GM19023 (cell line): ENCODE data around the gene MEDAG.
A peak's percentile ranks its signal among the peaks of the same experiment; 100 is the strongest.

ENCODE experiments used
- ATAC-seq: cut with Tn5 transposase; IDR thresholded peaks from one replicate; pipeline ENCODE4 v1.9.1; 2021; ENCODE audit warnings: mild to moderate bottlenecking, moderate library complexity; ENCODE audit not compliant: unreplicated experiment

The MEDAG gene

DNA sequence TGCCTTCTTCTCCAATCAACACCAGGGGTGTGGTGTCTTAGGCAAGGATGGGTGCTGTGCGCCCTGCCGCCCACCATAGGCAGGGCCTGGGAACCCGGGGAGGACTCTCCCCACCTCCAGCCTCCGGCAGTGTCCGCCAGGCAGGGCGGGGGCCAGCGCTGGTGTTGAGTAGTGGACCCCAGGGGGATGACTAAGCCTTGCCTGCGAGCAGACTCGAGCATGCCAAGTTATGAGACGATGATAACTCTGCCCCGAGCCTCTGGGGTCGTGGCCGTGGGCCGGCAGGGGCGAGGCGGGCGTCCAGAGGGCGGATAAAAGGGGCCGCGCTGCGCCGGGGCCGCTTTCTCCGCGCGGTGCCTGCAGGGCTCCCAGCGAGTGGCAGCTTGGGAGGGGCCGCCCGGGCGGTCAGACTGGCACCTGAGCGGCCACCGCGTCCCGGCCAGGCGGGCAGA is at the start of gene MEDAG:
Gene MEDAG (plus strand): TSS at position 340 of the 452 bp plus-strand sequence. CDS start 245 bp downstream, outside the sequence.
- ATAC-seq: no peak

DNA sequence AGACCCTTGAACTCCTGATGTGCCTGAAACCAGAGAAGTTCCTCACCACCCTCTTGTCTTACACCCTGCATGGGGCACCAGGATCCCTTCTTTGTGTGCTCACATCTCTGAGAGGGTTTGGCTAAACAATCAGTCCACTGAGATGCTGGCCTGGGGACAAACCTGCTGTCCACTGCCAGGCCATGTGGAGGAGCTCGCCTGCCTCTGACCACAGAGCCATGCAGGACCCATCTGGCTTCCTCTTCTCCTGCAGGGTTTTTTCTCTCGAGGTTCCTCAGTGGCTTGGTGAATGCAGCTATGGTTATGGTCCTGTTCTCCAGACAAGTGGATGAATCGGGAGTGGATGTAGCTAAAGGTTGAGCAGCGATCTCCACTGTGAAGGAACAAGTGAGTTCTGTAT is 49.1 kb upstream of the MEDAG start:
- no peak for ATAC-seq

DNA sequence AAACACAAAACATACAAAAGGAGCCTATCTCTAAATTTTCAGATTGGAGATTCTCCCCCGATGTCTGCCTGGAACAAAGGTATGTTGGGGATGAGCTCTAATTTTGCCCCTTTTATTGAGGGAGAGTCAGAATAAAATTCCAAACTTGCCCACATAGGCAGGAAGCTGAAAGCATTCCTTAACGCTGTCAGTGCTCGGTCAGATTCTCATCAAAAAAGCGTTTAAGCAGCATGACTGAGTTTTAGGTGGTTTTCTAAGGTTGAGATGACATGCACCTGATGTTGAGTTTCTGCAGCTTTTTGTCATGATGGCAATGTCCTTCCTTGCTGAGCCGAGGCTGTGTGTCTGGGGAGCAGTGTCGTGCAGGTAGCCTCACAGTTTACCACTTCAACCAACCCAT is 48.4 kb upstream of the MEDAG start:
- ATAC-seq: no peak

DNA sequence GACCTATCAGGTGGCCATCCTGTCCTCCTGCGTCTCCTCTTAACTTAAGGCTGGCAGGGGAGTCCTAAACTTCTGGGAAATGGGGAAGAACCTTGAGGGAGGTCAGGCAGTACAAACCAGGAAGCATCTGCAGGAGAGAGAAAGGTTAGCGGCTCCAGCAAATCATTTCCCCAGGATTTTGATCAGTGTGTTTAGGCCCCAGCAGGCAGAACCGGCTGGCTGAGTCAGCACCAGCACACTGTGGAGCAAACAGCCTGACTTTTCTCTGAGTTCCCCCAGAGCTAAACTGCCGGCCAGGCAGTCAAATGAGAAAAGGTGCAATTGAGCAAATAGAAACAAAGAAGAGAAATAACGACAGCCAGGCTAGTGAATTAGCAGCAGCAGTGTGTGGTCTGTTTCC is 46.7 kb upstream of the MEDAG start:
- no peak for ATAC-seq

DNA sequence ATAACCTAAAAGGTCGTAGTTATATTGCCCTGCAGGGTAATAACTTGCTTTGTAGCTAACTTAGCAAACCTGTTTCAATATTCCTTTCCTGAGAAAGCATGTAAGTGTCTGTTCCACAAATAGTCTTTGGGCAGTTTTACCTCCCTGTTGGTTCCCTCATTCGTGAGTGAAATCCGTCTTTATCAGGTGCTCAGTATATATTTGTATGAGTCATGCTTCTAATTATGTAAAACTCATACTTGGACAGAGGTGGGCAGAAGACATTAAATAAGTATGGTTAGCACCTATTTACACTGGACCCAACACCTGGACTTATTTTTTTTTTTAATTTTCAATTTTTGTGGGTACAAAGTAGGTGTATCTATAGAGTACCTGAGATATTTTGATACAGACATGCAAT is 44.9 kb upstream of the MEDAG start:
- ATAC-seq: no peak

DNA sequence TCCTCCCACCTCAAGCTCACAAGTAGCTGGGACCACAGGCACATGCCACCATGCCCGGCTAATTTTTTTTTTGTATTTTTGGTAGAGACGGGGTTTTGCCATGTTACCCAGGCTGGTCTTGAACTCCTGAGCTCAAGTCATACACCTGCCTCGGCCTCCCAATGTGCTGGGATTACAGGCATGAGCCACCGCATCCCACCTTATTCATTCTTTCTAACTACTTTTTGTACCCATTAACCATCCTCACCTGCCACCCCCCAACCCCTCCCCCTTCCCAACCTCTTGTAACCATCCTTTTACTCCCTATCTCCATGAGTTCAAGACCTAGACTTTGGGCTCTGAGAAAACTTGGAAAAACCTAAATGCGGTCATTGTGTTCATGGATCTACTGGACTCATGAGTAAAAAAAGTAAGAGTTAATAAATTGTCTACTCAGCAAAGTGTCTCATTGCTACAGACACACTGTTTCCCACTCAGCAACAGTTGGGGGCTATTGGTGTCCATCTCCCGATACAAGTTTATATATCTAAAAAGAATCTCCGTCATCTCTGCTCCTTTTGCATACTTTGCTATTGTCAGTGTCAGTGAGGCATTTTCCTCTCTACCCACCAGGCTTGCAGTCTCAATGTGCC is 44.1 kb upstream of the MEDAG start:
- no peak for ATAC-seq

DNA sequence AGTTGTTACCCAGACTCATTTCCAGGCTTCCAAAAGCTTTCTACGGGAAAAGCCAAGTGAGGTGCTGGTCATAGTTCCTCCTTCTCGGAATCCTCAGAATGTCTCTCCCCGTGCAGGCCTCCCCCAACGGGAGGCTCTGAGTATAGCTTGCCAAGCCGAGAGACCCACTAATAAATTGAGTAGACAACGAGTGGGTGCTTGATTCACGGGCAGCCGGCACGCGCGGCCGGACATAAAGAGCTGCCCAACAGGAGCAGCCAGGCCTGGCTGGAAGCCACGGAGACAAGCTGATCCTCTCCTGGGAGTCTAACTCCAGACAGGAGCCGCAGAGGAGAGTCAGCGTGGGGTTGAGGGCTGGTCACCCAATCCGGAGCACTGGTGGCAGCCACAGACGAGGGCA is 43.4 kb upstream of the MEDAG start:
- ATAC-seq: no peak

DNA sequence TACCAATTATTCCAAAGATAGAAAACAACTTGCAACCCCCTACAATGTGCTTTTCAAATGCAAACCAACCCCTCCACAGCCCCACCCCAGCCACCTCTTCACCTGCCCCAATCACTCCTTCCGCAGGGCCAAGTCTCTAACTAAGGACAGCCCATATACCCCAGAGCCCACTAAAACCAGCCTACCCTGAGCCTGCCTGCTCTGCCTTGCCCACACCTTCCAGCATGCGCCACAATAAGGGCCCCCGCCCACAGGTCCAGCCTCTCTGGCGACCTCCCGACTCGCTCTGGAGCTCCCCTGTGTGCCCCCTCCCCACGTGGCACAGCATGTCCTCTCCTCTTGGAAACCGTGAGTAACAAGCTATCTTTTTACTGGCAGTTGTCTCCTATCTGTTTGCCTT is 42.8 kb upstream of the MEDAG start:
- no peak for ATAC-seq

DNA sequence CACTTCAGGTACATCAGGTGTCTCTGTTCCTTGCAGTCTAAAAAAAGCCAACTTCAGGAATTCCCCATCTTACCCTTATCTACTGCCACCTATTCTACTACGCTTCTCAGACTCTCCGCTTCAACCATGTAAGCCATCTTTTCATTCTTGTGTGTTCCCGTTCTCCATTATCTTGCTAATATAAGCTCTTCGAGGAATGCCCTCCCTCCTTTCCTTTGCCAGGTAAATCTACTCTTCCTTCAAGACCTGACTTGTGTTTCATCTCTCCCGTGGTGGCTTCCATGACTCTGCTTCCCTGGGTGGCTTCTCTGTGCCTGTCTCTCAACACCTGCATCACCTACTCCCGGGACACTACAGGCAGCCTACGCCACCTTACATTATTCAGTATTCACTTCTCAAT is 42.3 kb upstream of the MEDAG start:
- no peak for ATAC-seq

DNA sequence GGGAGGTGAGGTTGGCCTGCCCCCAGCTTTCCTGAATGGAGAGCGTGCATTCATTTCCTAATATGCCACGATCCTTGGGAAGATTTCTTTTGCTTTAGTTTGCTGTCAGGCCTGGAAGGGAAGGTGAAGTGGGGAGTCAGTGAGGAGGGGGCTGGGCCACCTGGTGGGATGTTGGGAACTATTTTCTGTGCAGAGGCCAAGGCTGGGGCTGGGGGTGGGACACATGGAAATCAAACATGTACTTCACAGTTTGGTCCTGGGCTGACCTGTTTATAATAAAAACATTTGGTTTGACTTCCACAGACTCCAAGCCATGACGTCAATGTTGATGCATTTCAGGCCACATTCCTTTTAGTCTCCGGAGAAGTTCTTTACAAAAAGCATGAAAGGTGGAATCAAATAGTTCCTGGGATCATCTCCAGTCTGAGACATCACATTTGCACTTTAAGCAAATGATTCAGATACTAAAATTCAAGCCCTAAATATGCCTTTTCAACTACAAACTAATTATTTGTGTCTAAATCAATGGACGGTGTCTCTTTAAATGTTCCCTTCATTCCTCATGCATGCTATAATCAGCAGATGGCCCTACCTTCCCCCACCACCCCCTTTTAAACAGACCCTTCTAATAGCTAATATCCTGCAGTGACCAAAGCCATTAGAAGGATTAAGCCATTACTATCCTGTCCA is 41.5 kb upstream of the MEDAG start:
- no peak for ATAC-seq

DNA sequence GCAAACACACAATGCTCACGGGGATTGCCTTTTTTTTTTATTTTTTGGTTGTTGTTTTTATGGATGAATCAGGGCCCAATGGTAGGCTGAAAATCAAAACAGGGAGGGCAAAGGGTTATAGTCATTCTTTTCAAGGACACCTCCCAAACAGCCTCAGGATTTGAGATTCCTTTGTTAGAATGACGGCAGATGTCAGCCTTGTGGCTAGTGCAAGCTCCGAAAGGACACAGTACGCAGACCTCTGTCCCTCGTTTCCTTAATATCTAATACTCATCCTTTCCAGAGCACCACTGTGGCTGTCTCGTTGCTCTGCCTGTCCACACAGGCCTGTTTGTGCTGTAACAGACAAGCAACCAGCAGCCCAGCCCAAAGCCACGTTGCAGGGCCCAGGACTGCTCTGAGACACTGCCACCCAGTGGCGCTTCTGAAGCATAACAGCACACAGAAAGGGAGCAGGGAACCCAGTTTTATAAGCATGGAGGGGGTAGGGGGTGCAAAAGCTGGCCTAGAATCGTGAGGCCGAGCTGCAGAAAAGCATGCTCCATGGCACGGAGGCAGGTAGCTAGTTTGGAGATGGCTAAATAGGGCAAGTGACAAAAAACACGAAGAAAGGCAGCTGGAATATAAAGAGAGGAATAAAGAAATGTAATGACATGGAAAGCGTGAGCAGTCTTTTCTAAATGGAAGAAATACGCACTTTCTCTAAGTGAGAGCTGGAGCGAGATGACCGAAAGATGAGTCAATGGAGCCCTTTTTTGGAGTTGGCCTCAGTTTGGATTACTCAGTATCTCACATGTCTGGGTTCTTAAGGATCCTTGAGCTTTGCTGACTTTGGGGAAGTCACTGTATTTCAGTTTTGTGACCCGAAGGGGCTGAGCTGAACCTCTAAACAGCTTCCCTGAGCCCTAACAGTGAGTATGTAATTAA is 40.7 kb upstream of the MEDAG start:
- peak; percentile 93 for ATAC-seq

DNA sequence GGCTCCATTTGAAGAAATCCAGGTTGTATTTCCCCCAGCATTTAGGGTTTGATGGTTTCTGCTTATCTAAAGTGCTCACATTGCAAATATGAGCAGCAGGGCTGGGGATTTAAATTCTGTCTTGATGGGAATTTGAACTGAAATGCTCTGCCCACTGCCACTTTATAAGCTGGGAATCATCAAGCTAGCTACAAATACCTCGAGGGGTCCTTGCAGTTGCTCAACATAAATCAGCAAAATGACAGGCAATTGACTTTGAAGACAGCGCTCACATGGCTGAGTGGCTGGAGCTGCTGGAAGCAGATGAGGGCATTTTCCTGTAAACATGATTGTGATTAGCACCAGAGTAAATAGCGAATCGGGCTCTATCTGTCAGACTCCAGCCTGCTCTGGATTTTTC is 39.4 kb upstream of the MEDAG start:
- ATAC-seq: no peak

DNA sequence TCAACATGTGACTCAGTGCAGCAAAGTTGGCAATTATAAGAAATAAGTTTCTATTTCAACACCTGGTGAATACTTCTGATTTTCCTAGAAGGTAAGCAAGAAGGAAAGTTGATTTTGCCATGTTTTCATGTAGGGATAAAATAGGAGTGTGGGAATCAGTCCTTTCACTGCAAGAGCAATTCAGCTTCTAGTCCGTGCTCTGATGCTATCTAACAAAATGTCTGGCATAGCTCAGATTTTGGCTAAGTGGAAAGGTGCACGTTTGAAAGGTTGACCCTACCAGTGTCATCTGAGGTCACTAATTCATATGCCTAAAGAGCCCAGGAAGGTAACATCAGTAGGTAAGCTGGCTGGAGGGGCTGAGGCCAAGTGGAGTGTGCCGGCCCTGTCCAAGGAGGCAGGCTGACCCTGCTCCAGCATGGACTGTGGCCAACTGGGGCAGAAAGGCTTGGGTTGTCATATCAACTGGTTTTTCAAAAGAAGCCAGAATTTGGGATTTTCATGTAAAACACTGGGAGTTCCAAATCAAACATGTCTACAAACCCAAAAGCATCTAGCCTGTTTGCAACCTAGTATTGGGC is 38.9 kb upstream of the MEDAG start:
- no peak for ATAC-seq

DNA sequence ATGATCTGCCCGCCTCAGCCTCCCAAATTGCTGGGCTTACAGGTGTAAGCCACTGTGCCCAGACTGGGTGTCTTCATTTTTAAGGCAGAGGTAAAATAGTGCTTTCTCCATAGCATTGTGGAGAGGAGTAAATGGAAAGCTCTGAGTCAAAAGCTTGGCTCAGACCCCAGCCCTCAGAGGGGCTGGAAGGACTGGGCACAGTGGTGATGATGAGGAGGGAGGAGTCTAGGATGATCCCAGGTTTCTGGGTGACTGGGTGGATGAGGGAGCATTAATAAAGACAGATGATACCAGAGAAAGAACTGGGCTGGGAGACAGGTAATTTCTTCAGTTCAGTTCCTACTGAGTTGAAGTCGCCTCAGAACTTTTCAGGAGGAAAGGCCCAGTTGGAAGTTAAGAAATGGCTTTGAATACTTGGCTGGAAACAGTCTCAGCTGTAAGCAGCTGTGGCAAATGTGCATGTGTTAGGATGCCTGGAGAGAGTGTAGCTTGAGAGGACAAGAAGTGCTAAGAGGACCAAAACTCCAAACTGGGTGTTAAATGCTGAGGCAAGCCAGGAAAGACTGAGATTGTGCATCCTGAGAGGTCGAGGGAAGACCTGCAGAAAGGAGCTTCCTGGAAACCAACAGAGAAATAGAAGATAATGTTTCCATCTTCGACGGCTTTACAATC is 37.1 kb upstream of the MEDAG start:
- no peak for ATAC-seq

DNA sequence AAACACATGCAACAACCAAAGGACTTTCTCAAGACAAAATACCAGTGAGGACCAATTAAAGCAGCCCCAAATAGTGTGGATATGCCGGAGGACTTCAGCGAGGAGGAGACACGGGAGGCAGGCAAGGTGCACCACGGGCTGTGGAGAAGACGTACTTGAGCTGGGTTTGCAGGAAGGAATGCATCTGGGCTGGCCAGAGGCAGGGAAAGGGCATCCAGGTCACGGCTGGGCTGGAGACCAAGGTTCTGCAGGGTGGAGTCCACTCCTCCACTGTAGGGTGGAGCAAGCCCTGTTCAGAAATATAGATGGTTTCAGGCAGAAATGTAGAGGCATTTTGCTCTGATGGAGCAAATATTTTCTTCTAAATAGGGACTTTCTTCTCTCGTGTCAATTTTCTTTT is 36.6 kb upstream of the MEDAG start:
- no peak for ATAC-seq

DNA sequence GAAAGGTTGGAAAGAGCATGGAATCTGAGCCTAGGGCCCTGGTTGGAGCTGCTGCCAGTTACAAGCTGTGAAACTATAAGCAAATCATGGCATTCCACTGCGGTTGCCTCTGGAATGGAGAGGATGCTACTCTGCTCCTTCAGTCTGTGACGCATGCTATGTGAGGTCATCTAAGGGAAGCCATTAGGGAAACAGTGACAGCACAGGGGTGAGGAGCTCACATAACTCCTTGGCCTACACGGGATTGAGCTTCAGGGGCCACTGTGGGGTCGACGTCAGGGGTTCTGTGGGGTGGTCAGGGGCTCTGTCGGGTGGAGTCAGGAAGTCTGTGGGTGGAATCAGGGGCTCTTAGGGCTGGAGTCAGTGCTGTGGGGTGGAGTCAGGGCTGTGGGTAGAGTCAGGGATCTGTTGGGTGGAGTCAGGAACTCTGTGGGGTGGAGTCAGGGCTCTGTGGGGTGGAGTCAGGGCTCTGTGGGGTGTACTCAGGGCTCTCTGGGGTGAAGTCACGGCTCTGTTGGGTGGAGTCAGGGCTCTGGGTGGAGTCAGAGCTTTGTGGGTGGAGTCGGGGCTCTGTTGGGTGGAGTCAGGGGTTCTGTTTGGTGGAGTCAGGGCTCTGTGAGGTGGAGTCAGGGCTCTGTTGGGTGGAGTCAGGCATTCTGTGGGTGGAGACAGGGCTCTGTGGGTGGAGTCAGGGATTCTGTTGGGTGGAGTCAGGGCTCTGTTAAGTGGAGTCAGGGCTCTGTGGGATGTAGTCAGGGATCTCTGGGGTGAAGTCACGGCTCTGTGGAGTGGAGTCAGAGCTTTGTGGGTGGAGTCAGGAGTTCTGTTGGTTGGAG is 35.8 kb upstream of the MEDAG start:
- ATAC-seq: no peak

DNA sequence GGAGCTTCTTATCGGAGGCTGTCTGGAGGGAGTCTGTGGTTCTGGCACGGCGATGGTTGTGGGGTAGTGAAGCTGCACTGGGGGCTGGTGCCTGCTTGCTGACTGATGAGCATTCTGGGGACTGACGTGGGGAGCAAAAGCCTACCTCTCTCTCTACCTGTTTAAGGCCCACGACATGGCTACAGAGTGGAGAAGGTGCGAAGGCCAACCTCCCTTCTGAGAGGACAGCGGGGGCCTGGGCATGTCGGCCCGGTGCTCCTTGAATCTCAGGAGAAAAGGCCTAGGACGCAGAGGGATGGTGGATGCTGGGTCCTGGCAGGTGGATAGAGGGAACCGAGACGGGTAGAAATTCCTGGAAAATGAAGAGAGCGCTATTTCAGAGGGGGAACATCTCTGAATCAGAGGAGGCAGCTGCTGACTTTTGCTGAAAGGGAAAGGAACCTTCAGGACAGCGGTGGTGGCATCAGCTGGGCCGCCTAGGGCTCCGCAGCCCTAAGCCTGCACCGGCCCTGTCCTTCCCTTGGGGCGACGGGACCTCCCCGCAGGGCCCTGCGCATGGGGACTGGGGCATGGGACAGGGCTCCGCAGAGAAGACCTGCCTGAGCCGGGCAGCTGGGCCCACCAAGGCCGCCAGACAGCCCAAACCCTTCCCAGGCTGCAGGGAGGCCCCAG is 35.0 kb upstream of the MEDAG start:
- no peak for ATAC-seq

DNA sequence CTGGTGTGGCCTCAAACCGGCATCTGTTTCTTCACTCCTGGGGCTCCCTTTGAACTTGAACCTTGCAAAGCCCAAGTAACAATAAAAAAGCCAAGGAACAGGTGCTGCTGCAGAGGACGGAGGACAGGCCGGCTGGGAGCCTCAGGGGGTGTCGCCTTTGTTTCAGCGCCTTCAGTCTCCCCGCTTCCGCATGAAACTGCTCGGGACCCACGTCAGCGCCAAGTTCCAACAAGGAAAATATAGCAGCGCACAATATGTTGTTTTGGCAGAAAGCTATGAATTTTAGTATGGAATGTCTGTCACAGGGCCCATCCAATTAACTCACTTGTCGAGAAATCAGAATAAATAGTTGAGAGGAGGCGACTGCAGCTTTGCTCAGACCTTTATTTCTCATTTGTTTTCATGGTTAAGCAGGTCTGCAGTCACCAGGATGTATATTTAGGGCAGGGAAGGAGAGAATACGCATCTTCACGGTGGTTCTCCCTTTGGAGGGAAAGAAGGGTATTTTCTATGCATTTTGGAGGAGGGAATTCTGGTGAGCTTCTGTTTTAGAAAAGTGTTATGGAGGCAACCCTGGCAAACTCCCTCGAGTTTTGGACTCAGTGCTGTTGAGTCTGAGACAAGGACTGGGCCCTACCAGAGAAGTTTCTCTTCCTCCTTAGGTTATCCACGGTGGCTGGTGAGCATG is 34.3 kb upstream of the MEDAG start:
- ATAC-seq: no peak

DNA sequence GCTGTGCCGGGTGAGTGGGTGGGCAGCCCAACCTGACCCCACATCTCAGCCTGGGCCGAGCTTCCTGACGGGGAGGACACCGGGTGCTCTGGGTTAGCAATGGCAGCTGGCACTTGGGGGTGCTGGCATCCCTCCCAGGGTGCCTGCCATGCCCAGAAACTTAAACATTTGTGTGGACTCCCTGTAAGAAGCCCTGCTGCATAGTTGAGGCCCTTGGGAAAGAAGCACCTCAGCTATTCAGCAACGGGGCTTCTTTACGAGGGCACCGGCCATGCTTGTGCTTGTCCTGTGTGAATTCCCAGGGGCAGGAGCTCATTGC is 33.8 kb upstream of the MEDAG start:
- ATAC-seq: no peak
